Measurements from ENCODE around the gene TNFRSF6B. TPM values are rescaled to one million over a fixed set of nuclear protein-coding genes. Genes with fewer than 3 reads are reported as not detected.
A peak's percentile ranks its signal among the peaks of the same experiment; 100 is the strongest.

The TNFRSF6B gene
- total and polyA plus RNA-seq, 2 donors from 2014 or later = 2.4 to 64.5 TPM

GRCh38 chr20:63738687-63739129 lies 42.3 kb downstream of the TNFRSF6B start:
- no peak overlapping the region for H3K9ac ChIP-seq (ENCODE audit: low read length in 3 of 3)
- peak overlapping the region; percentile 78 to 84 for H3K27ac ChIP-seq (ENCODE audit: low read depth in 2 of 2, low read length in 2 of 2)
- FAIRE-seq (no peak), DNase-seq (peak in 4 of 5 donors; percentile 65 to 93 (median 74))
- intact Hi-C loops (cut with DNase I) = no loop called here
- H3K4me3 ChIP-seq (ENCODE audit: low read length in 3 of 3) = peak overlapping the region in 2 of 3 donors; percentile 60 to 66
- H3K9me3 ChIP-seq (ENCODE audit: control insufficient read depth in 2 of 3, insufficient read depth in 1 of 3, low read length in 3 of 3) = no peaks in the 10 kb centered on the region
- TF ChIP-seq, protein P1, sequence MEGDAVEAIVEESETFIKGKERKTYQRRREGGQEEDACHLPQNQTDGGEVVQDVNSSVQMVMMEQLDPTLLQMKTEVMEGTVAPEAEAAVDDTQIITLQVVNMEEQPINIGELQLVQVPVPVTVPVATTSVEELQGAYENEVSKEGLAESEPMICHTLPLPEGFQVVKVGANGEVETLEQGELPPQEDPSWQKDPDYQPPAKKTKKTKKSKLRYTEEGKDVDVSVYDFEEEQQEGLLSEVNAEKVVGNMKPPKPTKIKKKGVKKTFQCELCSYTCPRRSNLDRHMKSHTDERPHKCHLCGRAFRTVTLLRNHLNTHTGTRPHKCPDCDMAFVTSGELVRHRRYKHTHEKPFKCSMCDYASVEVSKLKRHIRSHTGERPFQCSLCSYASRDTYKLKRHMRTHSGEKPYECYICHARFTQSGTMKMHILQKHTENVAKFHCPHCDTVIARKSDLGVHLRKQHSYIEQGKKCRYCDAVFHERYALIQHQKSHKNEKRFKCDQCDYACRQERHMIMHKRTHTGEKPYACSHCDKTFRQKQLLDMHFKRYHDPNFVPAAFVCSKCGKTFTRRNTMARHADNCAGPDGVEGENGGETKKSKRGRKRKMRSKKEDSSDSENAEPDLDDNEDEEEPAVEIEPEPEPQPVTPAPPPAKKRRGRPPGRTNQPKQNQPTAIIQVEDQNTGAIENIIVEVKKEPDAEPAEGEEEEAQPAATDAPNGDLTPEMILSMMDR (IDR thresholded peaks at IDR 0.05; ENCODE audit: borderline replicate concordance, extremely low read depth, insufficient read depth) = no peak
- H3K36me3 ChIP-seq (ENCODE audit: control insufficient read depth in 2 of 3, insufficient read depth in 3 of 3, low read length in 3 of 3) = peaks cover 0 to 11% (median 5%) of the 10 kb centered on the region in 3 donors
- no peaks in the 10 kb centered on the region for H3K27me3 ChIP-seq (ENCODE audit: control insufficient read depth, insufficient read depth, low read length)
- peaks cover 0 to 16% (median 0%) of the 10 kb centered on the region in 3 donors for H3K4me1 ChIP-seq (ENCODE audit: control insufficient read depth in 2 of 3, insufficient read depth in 2 of 3, low read depth in 1 of 3, low read length in 3 of 3)

GRCh38 chr20:63739130-63740069 lies 42.9 kb downstream of the TNFRSF6B start, which contains the start of gene SLC2A4RG:
SLC2A4RG (plus strand) TSS chr20:63739776; CDS start chr20:63739913, 137 bp downstream.
- FAIRE-seq = no peak

GRCh38 chr20:63740070-63740626 lies 43.7 kb downstream of the TNFRSF6B start:
- TF ChIP-seq, protein P1 (IDR thresholded peaks at IDR 0.05; ENCODE audit: borderline replicate concordance, extremely low read depth, insufficient read depth) = no peak
- peak overlapping the region; percentile 89 to 92 for H3K27ac ChIP-seq (ENCODE audit: low read depth in 2 of 2, low read length in 2 of 2)
- peak overlapping the region in 2 of 3 donors; percentile 42 to 69 for H3K9ac ChIP-seq (ENCODE audit: low read length in 3 of 3)
- DNase-seq (peak; percentile 48 to 91 (median 72)), FAIRE-seq (no peak)
- intact Hi-C loops (cut with DNase I) = no loop called here
- H3K36me3 ChIP-seq (ENCODE audit: control insufficient read depth in 2 of 3, insufficient read depth in 3 of 3, low read length in 3 of 3) = peaks cover 0 to 13% (median 2%) of the 10 kb centered on the region in 3 donors
- H3K27me3 ChIP-seq (ENCODE audit: control insufficient read depth, insufficient read depth, low read length) = no peaks in the 10 kb centered on the region
- peaks cover 0 to 16% (median 5%) of the 10 kb centered on the region in 3 donors for H3K4me1 ChIP-seq (ENCODE audit: control insufficient read depth in 2 of 3, insufficient read depth in 2 of 3, low read depth in 1 of 3, low read length in 3 of 3)
- no peaks in the 10 kb centered on the region for H3K9me3 ChIP-seq (ENCODE audit: control insufficient read depth in 2 of 3, insufficient read depth in 1 of 3, low read length in 3 of 3)
- H3K4me3 ChIP-seq (ENCODE audit: low read length in 3 of 3) = peak overlapping the region; percentile 54 to 71 (median 62)

More at GRCh38 chr20:63739130-63740069, 42.9 kb downstream of the TNFRSF6B start, which contains the start of gene SLC2A4RG:
- intact Hi-C loops (cut with DNase I) = no loop called here
- no peaks in the 10 kb centered on the region for H3K27me3 ChIP-seq (ENCODE audit: control insufficient read depth, insufficient read depth, low read length)
- TF ChIP-seq, protein P1 (IDR thresholded peaks at IDR 0.05; ENCODE audit: borderline replicate concordance, extremely low read depth, insufficient read depth) = no peak
- peaks cover 0 to 16% (median 0%) of the 10 kb centered on the region in 3 donors for H3K4me1 ChIP-seq (ENCODE audit: control insufficient read depth in 2 of 3, insufficient read depth in 2 of 3, low read depth in 1 of 3, low read length in 3 of 3)
- peak; percentile 79 to 95 (median 91) for DNase-seq
- H3K27ac ChIP-seq (ENCODE audit: low read depth in 2 of 2, low read length in 2 of 2) = peak within 1 kb of the TSS; percentile 89 to 92
- H3K4me3 ChIP-seq (ENCODE audit: low read length in 3 of 3) = peak within 1 kb of the TSS; percentile 54 to 71 (median 62)
- no peaks in the 10 kb centered on the region for H3K9me3 ChIP-seq (ENCODE audit: control insufficient read depth in 2 of 3, insufficient read depth in 1 of 3, low read length in 3 of 3)
- peak within 1 kb of the TSS; percentile 42 to 80 (median 69) for H3K9ac ChIP-seq (ENCODE audit: low read length in 3 of 3)
- peaks cover 0 to 13% (median 2%) of the 10 kb centered on the region in 3 donors for H3K36me3 ChIP-seq (ENCODE audit: control insufficient read depth in 2 of 3, insufficient read depth in 3 of 3, low read length in 3 of 3)
